Right hindlimb (tissue), 1 donor: ENCODE results near the gene P2RY8.
A peak's percentile ranks its signal among the peaks of the same experiment; 100 is the strongest.
"Not testable (repeated sequence)": the region's sequence is repeated elsewhere in the genome, so short reads cannot be mapped to it uniquely, and the experiment has no call there.

ENCODE experiments used
- DNase-seq: peaks from one replicate; pipeline ENCODE4 v3.0.0-alpha.2; 2018

The P2RY8 gene, protein sequence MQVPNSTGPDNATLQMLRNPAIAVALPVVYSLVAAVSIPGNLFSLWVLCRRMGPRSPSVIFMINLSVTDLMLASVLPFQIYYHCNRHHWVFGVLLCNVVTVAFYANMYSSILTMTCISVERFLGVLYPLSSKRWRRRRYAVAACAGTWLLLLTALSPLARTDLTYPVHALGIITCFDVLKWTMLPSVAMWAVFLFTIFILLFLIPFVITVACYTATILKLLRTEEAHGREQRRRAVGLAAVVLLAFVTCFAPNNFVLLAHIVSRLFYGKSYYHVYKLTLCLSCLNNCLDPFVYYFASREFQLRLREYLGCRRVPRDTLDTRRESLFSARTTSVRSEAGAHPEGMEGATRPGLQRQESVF

GRCh38 chrX:1537031-1537715 is at the start of gene P2RY8:
P2RY8 (minus strand) TSS chrX:1537185; CDS start chrX:1466558, 70,627 bp downstream.
- peak; percentile 27 for DNase-seq

GRCh38 chrX:1584237-1585011 is 47.4 kb upstream of the P2RY8 start:
- no peak for DNase-seq

GRCh38 chrX:1582686-1583437 is 45.9 kb upstream of the P2RY8 start:
- DNase-seq = no peak

DNA sequence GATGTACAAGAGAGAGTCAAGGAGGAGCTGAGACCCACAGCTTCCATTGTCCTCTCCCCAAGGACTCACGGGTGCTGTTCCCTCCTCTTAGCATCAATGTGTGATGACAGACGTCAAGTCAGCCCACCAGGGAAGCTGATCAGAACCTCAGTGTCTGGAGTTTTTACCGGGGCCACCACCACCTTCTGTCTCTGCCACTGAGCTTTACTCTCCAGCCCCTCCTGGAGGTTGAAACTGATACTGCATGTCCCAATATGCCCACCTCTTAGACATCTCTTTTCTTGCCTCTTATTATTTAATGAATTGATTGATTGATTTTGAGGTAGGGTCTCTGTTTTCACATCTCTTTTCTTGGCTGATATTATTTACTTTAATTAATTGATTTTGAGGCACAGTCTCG is 44.1 kb upstream of the P2RY8 start:
- DNase-seq = peak; percentile 56

DNA sequence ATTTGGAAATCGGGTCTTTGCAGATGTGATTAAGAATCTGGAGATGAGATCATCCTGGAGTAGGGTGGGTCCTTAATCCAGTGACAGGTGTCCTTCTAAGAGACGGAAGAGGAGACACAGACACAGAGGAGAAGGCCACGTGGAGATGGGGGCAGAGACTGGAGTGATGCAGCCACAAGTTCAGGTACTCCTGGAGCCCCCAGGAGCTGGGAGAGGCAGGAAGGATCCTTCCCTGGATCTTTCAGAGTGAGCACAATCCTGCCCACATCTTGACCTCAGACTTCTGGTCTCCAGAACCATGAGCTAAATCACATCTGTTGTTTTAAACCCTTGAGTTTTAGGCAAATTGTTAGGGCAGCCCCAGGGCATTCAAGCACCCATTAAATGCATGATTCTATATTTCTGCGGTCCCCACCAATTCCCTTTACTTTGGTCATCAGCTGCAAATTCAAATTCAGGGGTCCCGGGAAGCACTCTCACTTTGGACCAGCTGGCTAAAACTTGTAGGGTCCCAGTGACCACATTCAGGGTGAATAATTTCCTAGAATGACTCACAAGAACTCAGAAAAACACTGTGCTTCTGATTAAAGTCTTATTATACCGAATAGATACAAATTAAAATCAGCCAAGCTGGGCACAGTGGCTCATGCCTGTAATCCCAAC is 41.7 kb upstream of the P2RY8 start:
- no peak for DNase-seq

DNA sequence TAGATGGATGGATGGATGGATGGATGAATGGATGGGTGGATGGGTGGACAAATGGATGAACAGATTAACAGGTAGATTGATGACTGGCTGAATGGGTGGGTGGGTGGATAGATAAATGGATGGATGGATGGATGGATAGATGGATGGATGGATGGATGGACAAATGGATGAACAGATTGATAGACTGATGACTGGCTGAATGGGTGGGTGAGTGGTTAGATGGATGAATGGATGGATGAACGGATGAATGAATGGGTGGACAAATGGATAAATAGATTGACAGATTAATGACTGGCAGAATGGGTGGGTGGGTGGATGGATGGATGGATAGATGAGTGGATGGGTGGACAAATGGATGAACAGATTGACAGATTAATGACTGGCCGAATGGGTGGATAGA is 40.9 kb upstream of the P2RY8 start:
- no peak for DNase-seq

- no peak for DNase-seq
These were observed 39.4 kb upstream of the P2RY8 start for GRCh38 chrX:1576201-1576992.

GRCh38 chrX:1574181-1574580 is 37.2 kb upstream of the P2RY8 start:
- DNase-seq = not testable (repeated sequence)

DNA sequence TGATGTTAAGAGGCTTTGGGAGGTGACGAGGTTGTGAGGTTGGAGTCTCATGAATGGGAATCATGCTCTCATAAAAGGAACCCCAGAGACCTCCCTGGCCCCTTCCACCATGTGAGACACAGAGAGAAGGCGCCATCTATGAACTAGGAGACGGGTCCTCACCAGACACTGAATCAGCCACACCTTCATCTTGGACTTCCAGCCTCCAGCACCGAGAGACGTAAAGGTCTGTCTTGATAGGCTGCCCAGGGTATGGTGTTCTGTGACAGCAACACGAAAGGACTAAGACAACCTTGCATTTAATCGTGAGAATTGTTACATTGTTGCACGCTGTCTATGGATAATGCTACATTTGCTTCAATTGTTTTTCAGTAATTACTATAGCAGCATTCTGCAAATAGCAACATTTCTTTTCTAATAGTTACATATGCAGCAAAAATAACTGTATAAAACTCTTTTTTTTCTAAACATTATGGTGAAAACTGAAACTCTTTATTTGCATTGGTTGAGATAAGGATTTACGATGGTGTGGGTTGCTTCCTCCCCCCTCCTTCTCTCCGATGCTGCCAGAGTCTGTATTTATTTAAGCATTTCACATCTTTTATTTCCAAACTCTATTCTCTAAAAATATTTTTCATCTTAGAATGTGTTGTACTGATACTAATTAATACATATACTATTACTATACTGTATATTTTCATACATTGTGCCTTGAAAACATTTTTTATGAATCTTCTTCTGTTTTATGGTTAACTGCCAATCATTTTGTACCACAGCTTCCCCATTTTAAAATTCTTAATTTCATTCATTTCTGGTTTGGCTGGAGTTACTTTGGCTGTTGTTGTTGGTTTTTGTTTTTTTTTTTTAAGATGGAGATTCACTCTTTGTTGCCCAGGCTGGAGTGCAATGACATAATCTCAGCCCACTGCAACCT is 28.0 kb upstream of the P2RY8 start:
- no peak for DNase-seq

DNA sequence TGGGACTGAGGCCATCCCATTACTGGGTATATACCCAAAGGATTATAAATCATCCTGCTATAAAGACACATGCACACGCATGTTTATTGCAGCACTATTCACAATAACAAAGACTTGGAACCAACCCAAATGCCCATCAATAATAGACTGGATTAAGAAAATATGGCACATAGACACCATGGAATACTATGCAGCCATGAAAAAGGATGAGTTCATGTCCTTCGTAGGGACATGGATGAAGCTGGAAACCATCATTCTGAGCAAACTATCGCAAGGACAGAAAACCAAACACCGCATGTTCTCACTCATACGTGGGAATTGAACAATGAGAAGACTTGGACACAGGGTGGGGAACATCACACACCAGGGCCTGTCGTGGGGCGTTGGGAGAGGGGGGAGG is 27.1 kb upstream of the P2RY8 start:
- DNase-seq = not testable (repeated sequence)

GRCh38 chrX:1561164-1561563 is 24.2 kb upstream of the P2RY8 start:
- DNase-seq = no peak

DNA sequence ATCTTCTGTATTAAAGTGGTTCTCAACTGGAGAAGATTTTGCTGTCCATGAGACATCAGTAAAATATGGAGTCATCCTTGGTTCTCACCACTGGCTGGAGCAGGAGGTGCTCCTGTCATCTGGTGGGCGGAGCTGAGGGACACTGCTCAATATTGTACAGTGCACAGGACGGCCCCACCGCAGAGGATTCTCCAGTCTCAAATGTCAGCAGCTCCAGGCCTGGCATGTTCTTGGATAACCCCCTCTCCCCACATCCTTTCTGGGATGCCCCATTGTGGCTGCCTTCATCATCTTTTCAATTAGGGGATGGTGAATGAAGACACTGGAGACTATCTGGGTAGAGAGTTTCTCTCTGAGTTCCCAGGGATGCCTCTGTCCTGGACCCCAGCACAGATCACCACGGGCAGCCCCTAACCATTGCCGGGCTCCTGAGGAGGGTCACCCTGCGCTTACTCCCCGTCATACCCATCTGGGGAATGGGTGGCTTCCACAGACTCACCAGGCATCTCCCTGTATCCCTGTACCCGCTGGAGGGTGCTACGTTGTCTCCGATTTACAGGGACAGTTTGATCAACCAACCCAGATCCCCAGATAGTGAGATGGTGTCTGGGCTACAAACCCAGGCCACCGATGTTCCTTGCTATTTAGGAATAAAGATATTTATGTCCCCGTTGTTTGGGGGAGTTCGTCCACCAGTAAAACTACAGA is 21.9 kb upstream of the P2RY8 start:
- no peak for DNase-seq

- not testable (repeated sequence) for DNase-seq
These were observed 20.5 kb upstream of the P2RY8 start for GRCh38 chrX:1557442-1557841.

GRCh38 chrX:1555370-1555769 is 18.4 kb upstream of the P2RY8 start:
- DNase-seq = no peak

GRCh38 chrX:1554469-1555210 is 17.7 kb upstream of the P2RY8 start:
- no peak for DNase-seq

DNA sequence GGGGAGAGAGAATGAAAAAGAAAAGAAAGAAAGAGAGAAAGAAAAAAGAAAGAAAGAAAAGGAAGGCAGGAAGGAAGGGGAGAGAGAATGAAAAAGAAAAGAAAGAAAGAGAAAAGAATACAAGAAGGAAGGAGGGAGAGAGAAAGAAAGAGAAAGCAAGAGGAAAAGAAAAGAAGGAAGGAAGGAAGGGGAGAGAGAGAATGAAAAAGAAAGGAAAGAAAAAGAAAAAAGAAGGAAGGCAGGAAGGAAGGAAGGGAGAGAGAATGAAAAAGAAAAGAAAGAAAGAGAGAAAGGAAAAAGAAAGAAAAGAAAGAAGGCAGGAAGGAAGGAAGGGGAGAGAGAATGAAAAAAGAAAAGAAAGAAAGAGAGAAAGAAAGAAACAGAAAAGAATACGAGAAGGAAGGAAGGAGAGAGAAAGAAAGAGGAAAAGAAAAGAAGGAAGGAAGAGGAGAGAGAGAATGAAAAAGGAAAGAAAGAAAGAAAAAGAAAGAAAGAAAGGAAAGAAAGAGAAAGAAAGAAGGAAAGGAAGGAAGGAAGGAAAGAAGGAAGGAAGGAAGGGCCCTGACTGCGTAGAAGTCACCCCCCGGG is 15.1 kb upstream of the P2RY8 start:
- no peak for DNase-seq

GRCh38 chrX:1546691-1547251 is 9.8 kb upstream of the P2RY8 start:
- peak; percentile 29 for DNase-seq

GRCh38 chrX:1545776-1546408 is 8.9 kb upstream of the P2RY8 start:
- DNase-seq = no peak
